SK-N-SH (cell line): Measurements from ENCODE around the gene SIDT1. TPM values are rescaled to one million over a fixed set of nuclear protein-coding genes. Genes with fewer than 3 reads are reported as not detected.

Source experiments
- CTCF ChIA-PET: fragments of 300-600, 350-600 bp; formaldehyde crosslinking; extraction: SDS; loops from one replicate; lab custom pipeline; 2021; lab: Yijun Ruan, JAX
- POLR2A ChIA-PET: fragments of 350-600 bp; sonication (Branson Sonifier 250); formaldehyde crosslinking; extraction: SDS; loops from one replicate; lab custom pipeline; 2020; ENCODE audit warnings: antibody characterized with exemption, inconsistent platforms; lab: Yijun Ruan, JAX
- DNase-seq: peaks from one replicate; pipeline ENCODE4 v3.0.0; 2012
- H2AFZ ChIP-seq: fragments of 200-600 bp; sonication (generic); 2 replicates; pipeline ENCODE4 v1.8.1; 2016; ENCODE audit warnings: antibody characterized with exemption, mild to moderate bottlenecking, low read depth
- H3F3A ChIP-seq: fragments of 200-600 bp; sonication (generic); replicated peaks from 2 replicates; pipeline ENCODE3; 2016; ENCODE audit warnings: antibody characterized with exemption, mild to moderate bottlenecking; ENCODE audit not compliant: insufficient read depth
- H3K27ac ChIP-seq, 2 experiments: fragments of 200-500 bp in 1 of 2; fragments of 200-600 bp in 1 of 2; sonication (Bioruptor generic) in 1 of 2; sonication (generic), shearing (Covaris generic) in 1 of 2; 2 replicates each; pipeline versions ENCODE4 v1.5.1 to v1.6.1; 2014 to 2016; ENCODE audit warnings: low read depth in 2 of 2, inconsistent platforms in 1 of 2, low read length in 1 of 2, mild to moderate bottlenecking in 1 of 2, mixed read lengths in 1 of 2
- H3K27me3 ChIP-seq: fragments of 200-600 bp; sonication (generic), shearing (Covaris generic); 2 replicates; pipeline ENCODE4 v1.6.1; 2016; ENCODE audit warnings: mixed run types; ENCODE audit not compliant: insufficient read depth
- H3K36me3 ChIP-seq, 2 experiments: fragments of 200-500 bp in 1 of 2; fragments of 200-600 bp in 1 of 2; sonication (Bioruptor generic) in 1 of 2; sonication (generic) in 1 of 2; replicated peaks in 1 of 2; 2 replicates each; pipeline versions ENCODE3 to v1.5.1; 2014 to 2016; ENCODE audit warnings: low read length in 1 of 2, mild to moderate bottlenecking in 1 of 2; ENCODE audit not compliant: insufficient read depth in 2 of 2, control insufficient read depth in 1 of 2
- H3K4me1 ChIP-seq, 2 experiments: fragments of 200-500 bp in 1 of 2; fragments of 200-600 bp in 1 of 2; sonication (Bioruptor generic) in 1 of 2; sonication (generic), shearing (Covaris generic) in 1 of 2; 2 replicates each; pipeline versions ENCODE4 v1.5.1 to v1.6.1; 2014 to 2016; ENCODE audit warnings: low read depth in 1 of 2, low read length in 1 of 2, mixed run types in 1 of 2; ENCODE audit not compliant: insufficient read depth in 2 of 2, control insufficient read depth in 1 of 2
- H3K4me2 ChIP-seq: fragments of 200-600 bp; sonication (generic), shearing (Covaris generic); 2 replicates; pipeline ENCODE4 v1.6.1; 2017; ENCODE audit warnings: mixed run types
- H3K4me3 ChIP-seq, 2 experiments: fragments of 200-500 bp in 1 of 2; fragments of 200-600 bp in 1 of 2; sonication (Bioruptor generic) in 1 of 2; sonication (generic), shearing (Covaris generic) in 1 of 2; 2 replicates each; pipeline versions ENCODE4 v1.5.1 to v1.8.1; 2014 to 2016; ENCODE audit warnings: low read depth in 2 of 2, inconsistent platforms in 1 of 2, low read length in 1 of 2, mild to moderate bottlenecking in 1 of 2, mixed read lengths in 1 of 2, moderate library complexity in 1 of 2
- H3K79me2 ChIP-seq: fragments of 200-600 bp; sonication (generic); 2 replicates; pipeline ENCODE4 v1.8.1; 2017; ENCODE audit warnings: mild to moderate bottlenecking; ENCODE audit not compliant: insufficient read depth
- H3K9ac ChIP-seq: fragments of 200-600 bp; sonication (generic); 2 replicates; pipeline ENCODE4 v1.6.1; 2017; ENCODE audit warnings: mixed run types
- H3K9me2 ChIP-seq: fragments of 200-600 bp; sonication (generic); 2 replicates; pipeline ENCODE4 v1.6.1; 2017; ENCODE audit warnings: mixed run types
- H3K9me3 ChIP-seq: fragments of 200-600 bp; sonication (generic); 2 replicates; pipeline ENCODE4 v1.6.1; 2017; ENCODE audit warnings: mixed run types, mild to moderate bottlenecking, moderate library complexity
- H4K20me1 ChIP-seq: fragments of 200-600 bp; sonication (generic); 2 replicates; pipeline ENCODE4 v1.6.1; 2017; ENCODE audit warnings: mild to moderate bottlenecking, mixed run types; ENCODE audit not compliant: insufficient read depth
- CHD2 ChIP-seq: fragments of 150-350 bp; IDR thresholded peaks from 2 replicates; pipeline ENCODE4 v1.6.1; 2018; ENCODE audit warnings: low read length; ENCODE audit not compliant: partially characterized antibody
- ELF1 ChIP-seq: IDR thresholded peaks from 2 replicates; pipeline ENCODE4 v1.4.0; 2012
- EP300 ChIP-seq, 2 experiments: IDR thresholded peaks; 2 replicates each; pipeline versions ENCODE4 v1.4.0 to v1.6.1; 2012; ENCODE audit warnings: borderline replicate concordance in 1 of 2, low read depth in 1 of 2, low read length in 1 of 2
- EZH2phosphoT487 ChIP-seq: fragments of 200-600 bp; sonication (generic); IDR thresholded peaks from 2 replicates; pipeline ENCODE4 v1.6.1; 2017; ENCODE audit warnings: low read depth, mixed run types, mild to moderate bottlenecking, antibody characterized with exemption, moderate library complexity, borderline replicate concordance
- FOSL2 ChIP-seq: IDR thresholded peaks from 2 replicates; pipeline ENCODE4 v1.4.0; 2012; ENCODE audit warnings: low read depth, mild to moderate bottlenecking, moderate library complexity, borderline replicate concordance
- FOXJ3 ChIP-seq: sonication (generic); formaldehyde crosslinking; IDR thresholded peaks from 2 replicates; pipeline ENCODE4 v1.5.1; 2020; ENCODE audit warnings: mild to moderate bottlenecking, missing genetic modification reagents
- GATA2 ChIP-seq: sonication (generic); formaldehyde crosslinking; IDR thresholded peaks from 2 replicates; pipeline ENCODE4 v1.5.0; 2020; ENCODE audit warnings: mild to moderate bottlenecking, missing genetic modification reagents
- MXI1 ChIP-seq: IDR thresholded peaks from 2 replicates; pipeline ENCODE4 v1.6.1; 2012; ENCODE audit warnings: mild to moderate bottlenecking, low read depth, low read length, improper control_type of control experiment
- NRF1 ChIP-seq: IDR thresholded peaks from 2 replicates; pipeline ENCODE4 v1.6.1; 2012; ENCODE audit warnings: low read depth, mild to moderate bottlenecking, low read length
- RAD21 ChIP-seq: IDR thresholded peaks from 2 replicates; pipeline ENCODE4 v1.6.1; 2012; ENCODE audit warnings: mild to moderate bottlenecking, low read length
- RXRA ChIP-seq: IDR thresholded peaks from 2 replicates; pipeline ENCODE4 v1.4.0; 2012; ENCODE audit warnings: low read depth, mild to moderate bottlenecking, borderline replicate concordance
- SMC3 ChIP-seq: IDR thresholded peaks from 2 replicates; pipeline ENCODE4 v1.6.1; 2012; ENCODE audit warnings: low read depth, low read length, improper control_type of control experiment
- TCF12 ChIP-seq: IDR thresholded peaks from 2 replicates; pipeline ENCODE4 v1.4.0; 2012
- YY1 ChIP-seq: IDR thresholded peaks from 2 replicates; pipeline ENCODE4 v1.4.0; 2012; ENCODE audit warnings: low read depth, mild to moderate bottlenecking
- ZBTB33 ChIP-seq: IDR thresholded peaks from 2 replicates; pipeline ENCODE4 v1.4.0; 2012; ENCODE audit warnings: low read depth, borderline replicate concordance
- WGBS: methylation state at CpG from one replicate; pipeline ENCODE4 v1.1.6; 2017; ENCODE audit warnings: low lambda C conversion rate; 5-methylcytosine and 5-hydroxymethylcytosine counted together
- polyA plus RNA-seq, 3 experiments: library from polyadenylated mRNA; depleted of rRNA; stranded (reverse); fragments of >200 nt; gene quantifications; 2 replicates each; pipeline ENCODE4 v1.2.3, GENCODE V29; 2012
- TF ChIP-seq, protein P1 (sequence below): fragments of 200-600 bp; sonication (generic); IDR thresholded peaks from 2 replicates; pipeline ENCODE4 v1.6.1; 2017; ENCODE audit warnings: antibody characterized with exemption, mild to moderate bottlenecking, moderate library complexity

SIDT1 gene
- polyA plus RNA-seq, 1 of the 3 experiments (the other 2 are of a cell fraction): 0.02 TPM

- H2AFZ ChIP-seq: no peak overlapping the region
- H3K4me1 ChIP-seq: no peaks in the 10 kb centered on the region
- H3K27me3 ChIP-seq: no peaks in the 10 kb centered on the region
- no peak overlapping the region for H3K4me3 ChIP-seq
- TF ChIP-seq MXI1: no peak
- TF ChIP-seq RAD21: no peak
- no peak for TF ChIP-seq GATA2 (CRISPR knock-in tag)
- TF ChIP-seq FOXJ3 (CRISPR knock-in tag): no peak
- TF ChIP-seq SMC3: no peak
- TF ChIP-seq CHD2: no peak
- no peak overlapping the region for H3K4me2 ChIP-seq
- no peaks in the 10 kb centered on the region for H3F3A ChIP-seq
- peaks cover 7% of the 10 kb centered on the region; the same call in 1 of the 2 replicates for H3K79me2 ChIP-seq
- no peaks in the 10 kb centered on the region for H3K9me2 ChIP-seq
- H3K9me3 ChIP-seq: no peaks in the 10 kb centered on the region
- H3K36me3 ChIP-seq: peaks cover 8 to 14% of the 10 kb centered on the region in 2 experiments
- ChIA-PET CTCF (no interaction called here), POLR2A (no interaction called here)
- no peaks in the 10 kb centered on the region for H4K20me1 ChIP-seq
- WGBS: 91% methylated on average over 3 of the region's 3 CpGs
- DNase-seq: no peak
- no peak overlapping the region for H3K27ac ChIP-seq
- no peak overlapping the region for H3K9ac ChIP-seq
Measured at GRCh38 chr3:113676261-113676660, 143.9 kb downstream of the SIDT1 start.

- 93% methylated on average over 1 of the region's 1 CpG for WGBS
- DNase-seq: no peak
- no peaks in the 10 kb centered on the region for H3K27me3 ChIP-seq
- H3K9me3 ChIP-seq: no peaks in the 10 kb centered on the region
- H3K9ac ChIP-seq: no peak overlapping the region
- no peak for TF ChIP-seq GATA2 (CRISPR knock-in tag)
- TF ChIP-seq ZBTB33: no peak
- TF ChIP-seq EZH2phosphoT487: no peak
- TF ChIP-seq TCF12: no peak
- no peak for TF ChIP-seq RXRA
- TF ChIP-seq, protein P1, sequence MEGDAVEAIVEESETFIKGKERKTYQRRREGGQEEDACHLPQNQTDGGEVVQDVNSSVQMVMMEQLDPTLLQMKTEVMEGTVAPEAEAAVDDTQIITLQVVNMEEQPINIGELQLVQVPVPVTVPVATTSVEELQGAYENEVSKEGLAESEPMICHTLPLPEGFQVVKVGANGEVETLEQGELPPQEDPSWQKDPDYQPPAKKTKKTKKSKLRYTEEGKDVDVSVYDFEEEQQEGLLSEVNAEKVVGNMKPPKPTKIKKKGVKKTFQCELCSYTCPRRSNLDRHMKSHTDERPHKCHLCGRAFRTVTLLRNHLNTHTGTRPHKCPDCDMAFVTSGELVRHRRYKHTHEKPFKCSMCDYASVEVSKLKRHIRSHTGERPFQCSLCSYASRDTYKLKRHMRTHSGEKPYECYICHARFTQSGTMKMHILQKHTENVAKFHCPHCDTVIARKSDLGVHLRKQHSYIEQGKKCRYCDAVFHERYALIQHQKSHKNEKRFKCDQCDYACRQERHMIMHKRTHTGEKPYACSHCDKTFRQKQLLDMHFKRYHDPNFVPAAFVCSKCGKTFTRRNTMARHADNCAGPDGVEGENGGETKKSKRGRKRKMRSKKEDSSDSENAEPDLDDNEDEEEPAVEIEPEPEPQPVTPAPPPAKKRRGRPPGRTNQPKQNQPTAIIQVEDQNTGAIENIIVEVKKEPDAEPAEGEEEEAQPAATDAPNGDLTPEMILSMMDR: no peak
- no peak for TF ChIP-seq FOSL2
- TF ChIP-seq ELF1: no peak
- TF ChIP-seq CHD2: no peak
- TF ChIP-seq YY1: no peak
- no peak for TF ChIP-seq EP300 (IDR thresholded peaks at IDR 0.05; ENCODE audit: borderline replicate concordance in 1 of 2, low read depth in 1 of 2, low read length in 1 of 2)
- no peak for TF ChIP-seq MXI1
- no peak for TF ChIP-seq SMC3
- no peak for TF ChIP-seq NRF1
- H3K9me2 ChIP-seq: no peaks in the 10 kb centered on the region
- H3K4me1 ChIP-seq: no peaks in the 10 kb centered on the region
- no peak overlapping the region for H2AFZ ChIP-seq
- H3K27ac ChIP-seq: no peak overlapping the region
- H3K4me2 ChIP-seq: no peak overlapping the region
- peaks cover 7% of the 10 kb centered on the region; the same call in 1 of the 2 replicates for H3K79me2 ChIP-seq
- H3K36me3 ChIP-seq: peaks cover 8 to 9% of the 10 kb centered on the region in 2 experiments
- CTCF ChIA-PET: no interaction called here
- H3F3A ChIP-seq: no peaks in the 10 kb centered on the region
- H4K20me1 ChIP-seq: no peaks in the 10 kb centered on the region
- no peak overlapping the region for H3K4me3 ChIP-seq
- POLR2A ChIA-PET: no interaction called here
Measured at GRCh38 chr3:113677737-113678136, 145.4 kb downstream of the SIDT1 start.
